GM18861 (cell line): ENCODE data around the gene UPF1.
"Not testable (repeated sequence)": the region's sequence is repeated elsewhere in the genome, so short reads cannot be mapped to it uniquely, and the experiment has no call there.

Source experiments
- ATAC-seq: cut with Tn5 transposase; IDR thresholded peaks from one replicate; pipeline ENCODE4 v1.9.1; 2021; ENCODE audit not compliant: unreplicated experiment

Gene UPF1

DNA sequence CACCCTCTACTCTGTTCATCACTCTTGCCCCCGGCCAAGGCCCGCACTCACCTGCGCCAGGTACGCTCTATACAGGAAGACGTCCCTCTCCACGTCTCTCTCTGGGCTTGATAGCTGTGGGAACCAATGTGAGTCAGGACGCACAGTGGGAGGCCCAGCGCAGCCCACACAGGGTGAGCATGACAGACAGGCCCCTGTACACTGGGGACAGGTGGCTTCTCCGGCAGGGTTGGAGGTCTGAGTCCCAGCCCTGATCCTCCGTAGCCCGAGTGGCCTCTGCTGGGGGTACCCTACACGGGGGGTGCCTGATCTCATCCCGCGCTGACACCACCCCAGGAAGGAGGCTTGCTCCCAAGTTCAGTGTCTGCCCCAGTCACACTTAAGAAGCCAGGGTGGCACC is 81.2 kb downstream of the UPF1 start:
- ATAC-seq: no peak

- no peak for ATAC-seq
These were observed 81.7 kb downstream of the UPF1 start for GRCh38 chr19:18913466-18913865.

DNA sequence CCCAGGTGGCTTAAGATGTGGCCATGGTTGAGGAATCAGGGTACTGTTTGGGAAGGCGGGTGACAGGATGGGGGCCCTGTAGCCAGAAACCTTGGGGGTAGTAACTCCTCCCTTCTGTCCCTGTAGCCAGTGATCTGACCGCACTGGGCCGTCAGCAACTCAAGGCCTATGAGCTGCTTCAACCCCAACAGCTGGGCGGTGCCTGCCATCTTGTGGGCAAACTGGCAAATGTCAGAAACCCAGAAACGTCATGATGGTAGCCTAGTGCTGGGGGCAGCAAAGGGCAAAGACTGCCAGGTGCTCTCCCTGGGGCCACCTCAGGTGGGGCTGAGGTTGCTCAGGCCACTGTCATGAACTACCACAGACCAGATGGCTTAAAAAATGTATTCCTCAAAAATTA is 83.9 kb downstream of the UPF1 start:
- ATAC-seq: no peak

DNA sequence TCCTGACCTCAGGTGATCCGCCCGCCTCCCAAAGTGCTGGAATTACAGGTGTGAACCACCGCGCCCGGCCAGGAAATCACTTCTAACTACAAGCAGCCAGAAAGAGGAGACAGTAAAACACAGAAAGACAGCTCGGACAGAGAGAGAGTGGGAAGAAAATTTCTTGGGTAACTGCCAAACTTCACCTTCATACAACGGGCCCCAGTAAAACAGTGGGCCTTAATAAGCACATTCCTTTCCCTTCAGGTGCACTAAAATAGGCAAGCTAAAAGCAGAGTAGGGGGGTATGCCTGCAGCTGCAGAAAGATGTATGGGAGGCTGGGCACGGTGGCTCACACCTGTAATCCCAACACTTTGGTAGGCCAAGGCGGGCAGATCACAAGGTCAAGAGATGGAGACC is 85.8 kb downstream of the UPF1 start:
- ATAC-seq: not testable (repeated sequence)
